Measurements from ENCODE around the gene MARCHF10.
"Not testable (repeated sequence)": the region's sequence is repeated elsewhere in the genome, so short reads cannot be mapped to it uniquely, and the experiment has no call there.

The MARCHF10 gene

DNA sequence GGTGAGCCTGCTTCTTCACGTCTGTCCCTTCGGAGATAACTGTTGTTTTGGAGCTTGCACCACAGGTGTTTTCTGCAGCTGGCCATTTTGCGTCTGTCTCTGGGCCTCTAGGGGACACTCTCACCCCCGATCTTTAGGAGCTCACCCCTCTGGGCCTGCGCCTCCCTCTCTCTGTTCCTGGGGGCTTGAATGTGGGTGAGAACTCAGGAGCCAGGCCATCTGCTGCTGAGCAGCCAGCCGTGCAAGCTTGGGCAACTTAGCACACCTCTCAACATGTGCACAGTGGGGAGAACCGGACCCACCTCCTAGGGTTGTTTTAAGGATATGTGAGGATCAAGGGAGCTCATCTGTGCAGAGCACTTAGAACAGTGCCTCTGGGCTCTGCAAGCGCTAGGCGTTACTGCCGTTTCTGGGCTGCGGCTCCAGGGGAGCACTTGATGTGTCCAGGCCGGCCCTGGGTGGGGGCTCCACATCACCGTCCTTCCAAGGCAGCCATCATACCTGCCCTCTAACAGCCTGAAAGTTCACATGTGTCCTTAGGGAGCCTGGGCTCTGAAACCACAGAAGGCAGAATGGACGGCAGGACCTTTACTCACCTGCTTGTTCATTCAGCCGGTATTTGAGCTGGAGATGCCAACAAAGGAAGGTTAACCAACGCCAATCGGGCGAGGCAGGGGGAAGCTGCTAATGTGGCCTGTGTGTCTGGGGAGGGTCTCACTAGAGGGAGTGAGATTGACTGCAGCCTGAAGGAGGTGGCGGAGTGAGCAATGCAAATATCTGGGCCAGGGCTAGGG lies 114.3 kb downstream of the MARCHF10 start:
- DNase-seq, result no peak

DNA sequence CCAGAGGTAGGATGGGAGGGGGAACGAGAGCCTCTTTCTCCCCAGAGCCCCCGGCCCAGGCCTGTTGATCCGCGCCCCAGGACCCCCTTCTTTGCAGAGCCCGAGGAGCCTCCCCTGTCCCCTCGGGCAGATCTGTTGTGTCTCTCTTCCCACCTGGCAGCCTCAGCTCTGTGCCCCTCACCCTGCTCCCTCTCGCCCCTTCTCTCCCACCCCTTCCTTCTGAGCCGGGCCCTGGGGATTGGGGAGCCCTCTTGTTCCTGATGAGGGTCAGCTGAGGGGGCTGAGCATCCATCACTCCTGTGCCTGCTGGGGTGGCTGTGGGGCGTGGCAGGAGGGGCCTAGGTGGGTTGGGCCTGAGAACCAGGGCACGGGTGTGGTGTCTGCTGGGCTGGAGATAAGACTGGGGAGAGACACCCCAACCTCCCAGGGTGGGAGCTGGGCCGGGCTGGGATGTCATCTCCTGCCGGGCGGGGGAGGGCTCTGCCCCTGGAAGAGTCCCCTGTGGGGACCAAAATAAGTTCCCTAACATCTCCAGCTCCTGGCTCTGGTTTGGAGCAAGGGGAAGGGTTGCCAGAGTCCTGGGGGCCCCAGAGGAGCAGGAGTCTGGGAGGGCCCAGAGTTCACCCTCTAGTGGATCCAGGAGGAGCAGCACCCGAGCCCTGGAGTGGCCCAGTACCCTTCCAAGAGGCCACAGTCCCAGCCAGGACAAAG lies 115.2 kb downstream of the MARCHF10 start:
- peak; percentile 37 for DNase-seq

DNA sequence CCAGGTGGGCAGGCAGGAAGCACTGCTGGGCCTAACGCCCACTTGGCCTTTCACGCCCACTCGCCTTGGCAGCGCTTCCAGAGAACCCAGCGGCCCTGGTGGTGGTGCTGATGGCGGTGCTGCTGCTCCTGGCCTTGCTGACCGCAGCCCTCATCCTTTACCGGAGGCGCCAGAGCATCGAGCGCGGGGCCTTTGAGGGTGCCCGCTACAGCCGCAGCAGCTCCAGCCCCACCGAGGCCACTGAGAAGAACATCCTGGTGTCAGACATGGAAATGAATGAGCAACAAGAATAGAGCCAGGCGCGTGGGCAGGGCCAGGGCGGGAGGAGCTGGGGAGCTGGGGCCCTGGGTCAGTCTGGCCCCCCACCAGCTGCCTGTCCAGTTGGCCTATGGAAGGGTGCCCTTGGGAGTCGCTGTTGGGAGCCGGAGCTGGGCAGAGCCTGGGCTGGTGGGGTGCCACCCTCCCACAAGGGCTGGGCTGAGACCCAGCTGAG lies 115.9 kb downstream of the MARCHF10 start:
- no peak for DNase-seq

DNA sequence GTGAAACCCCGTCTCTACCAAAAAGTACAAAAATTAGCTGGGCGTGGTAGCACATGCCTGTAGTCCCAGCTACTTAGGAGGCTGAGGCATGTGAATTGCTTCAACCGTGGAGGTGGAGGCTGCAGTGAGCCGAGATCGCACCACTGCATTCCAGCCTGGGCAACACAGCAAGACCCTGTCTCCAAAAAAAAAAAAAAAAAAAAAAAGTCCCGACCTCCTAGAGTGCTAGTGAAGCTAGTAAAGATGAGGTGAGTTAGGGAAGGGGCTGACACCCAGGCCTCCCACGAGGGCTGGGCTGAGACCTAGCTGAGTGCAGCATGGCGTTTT lies 116.6 kb downstream of the MARCHF10 start:
- DNase-seq, result not testable (repeated sequence)

GRCh38 chr17:62690168-62690897 lies 117.8 kb downstream of the MARCHF10 start:
- DNase-seq, result no peak

DNA sequence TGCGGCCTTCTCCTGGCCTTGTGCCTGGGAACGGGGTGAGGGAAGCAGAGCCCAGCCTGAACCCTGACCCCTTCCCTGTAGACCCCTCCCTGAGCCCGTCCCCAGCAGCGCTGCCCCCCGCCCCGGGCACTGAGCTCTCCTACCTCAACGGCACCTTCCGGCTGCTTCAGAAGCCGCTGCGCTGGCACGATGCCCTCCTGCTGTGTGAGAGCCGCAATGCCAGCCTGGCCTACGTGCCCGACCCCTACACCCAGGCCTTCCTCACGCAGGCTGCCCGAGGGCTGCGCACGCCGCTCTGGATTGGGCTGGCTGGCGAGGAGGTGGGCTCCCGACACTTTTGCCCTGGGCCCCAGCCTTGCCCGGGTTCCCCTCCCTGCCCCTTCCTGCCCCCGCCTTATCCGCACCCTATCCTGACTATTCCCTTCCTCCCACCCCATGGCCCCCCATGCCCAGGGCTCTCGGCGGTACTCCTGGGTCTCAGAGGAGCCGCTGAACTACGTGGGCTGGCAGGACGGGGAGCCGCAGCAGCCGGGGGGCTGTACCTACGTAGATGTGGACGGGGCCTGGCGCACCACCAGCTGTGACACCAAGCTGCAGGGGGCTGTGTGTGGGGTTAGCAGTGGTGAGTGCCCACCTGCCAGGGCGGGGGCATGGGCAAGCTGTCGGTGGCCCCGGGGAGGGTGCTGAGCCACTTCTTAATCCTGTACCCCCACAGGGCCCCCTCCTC lies 118.5 kb downstream of the MARCHF10 start:
- DNase-seq, result no peak

DNA sequence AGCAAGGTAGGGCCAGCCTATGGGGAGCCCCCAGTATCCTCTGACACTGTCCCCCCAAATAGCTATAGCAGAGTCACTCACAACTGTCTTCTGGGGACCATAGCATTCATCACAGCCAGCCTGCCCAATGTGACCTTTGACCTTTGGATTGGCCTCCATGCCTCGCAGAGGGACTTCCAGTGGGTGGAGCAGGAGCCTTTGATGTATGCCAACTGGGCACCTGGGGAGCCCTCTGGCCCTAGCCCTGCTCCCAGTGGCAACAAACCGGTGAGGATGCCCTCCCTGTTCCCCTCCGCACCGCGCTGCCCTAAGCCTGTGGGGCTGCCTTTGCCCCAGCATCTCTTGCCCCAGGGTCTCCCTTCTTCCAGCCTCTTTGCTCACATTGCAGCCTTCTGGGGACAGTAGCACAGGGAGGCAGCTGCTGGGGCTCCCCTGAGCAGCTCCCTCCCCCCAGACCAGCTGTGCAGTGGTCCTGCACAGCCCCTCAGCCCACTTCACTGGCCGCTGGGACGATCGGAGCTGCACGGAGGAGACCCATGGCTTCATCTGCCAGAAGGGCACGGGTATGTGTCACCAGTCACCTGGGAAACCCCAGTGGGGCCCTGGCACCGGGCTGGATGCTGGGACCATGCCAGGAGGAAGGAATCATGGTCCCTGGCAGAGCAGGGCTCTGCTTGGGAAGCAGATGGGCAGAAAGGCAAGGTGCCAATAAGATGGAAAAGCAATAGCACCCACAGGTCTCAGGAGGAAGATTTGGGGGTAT lies 119.5 kb downstream of the MARCHF10 start:
- no peak for DNase-seq

GRCh38 chr17:62687997-62688396 lies 120.1 kb downstream of the MARCHF10 start:
- DNase-seq, result no peak

DNA sequence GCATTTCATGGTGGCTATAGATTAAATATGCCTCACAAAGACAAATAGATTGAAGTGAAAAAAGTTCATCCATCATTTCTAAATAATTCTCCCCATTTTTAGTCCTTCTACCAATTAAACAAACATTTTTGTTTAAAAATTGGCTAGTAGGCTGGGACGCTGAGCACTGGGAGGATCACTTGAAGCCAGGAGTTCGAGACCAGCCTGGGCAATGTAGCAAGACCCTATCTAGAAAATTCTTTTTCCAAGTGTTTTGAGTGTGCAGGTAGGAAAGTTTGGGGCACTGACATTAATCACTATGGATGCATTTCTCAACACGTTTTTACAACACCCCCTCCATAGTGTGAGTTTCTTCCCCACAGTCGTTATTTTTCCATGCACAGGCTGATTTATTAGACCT lies 123.9 kb downstream of the MARCHF10 start:
- DNase-seq, result no peak

DNA sequence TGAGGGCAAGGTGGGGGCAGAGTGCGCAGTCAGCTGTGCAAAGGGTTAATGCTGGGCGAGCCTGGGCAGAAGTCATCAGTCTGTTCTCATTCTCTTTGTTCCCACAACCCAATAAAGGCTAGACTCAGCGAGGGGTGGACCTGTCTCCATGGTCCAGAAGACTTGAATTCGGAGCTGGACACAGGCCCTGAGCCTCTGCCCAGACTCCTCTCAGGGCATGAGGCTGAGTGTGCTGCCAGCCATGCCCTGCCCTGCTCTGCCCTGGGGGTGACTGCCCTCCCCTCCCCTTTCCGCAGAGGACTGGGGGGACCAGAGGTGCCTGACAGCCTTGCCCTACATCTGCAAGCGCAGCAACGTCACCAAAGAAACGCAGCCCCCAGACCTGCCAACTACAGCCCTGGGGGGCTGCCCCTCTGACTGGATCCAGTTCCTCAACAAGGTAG lies 126.2 kb downstream of the MARCHF10 start:
- DNase-seq, result no peak

- no peak for DNase-seq
These were observed 126.8 kb downstream of the MARCHF10 start for GRCh38 chr17:62681061-62681938.

DNA sequence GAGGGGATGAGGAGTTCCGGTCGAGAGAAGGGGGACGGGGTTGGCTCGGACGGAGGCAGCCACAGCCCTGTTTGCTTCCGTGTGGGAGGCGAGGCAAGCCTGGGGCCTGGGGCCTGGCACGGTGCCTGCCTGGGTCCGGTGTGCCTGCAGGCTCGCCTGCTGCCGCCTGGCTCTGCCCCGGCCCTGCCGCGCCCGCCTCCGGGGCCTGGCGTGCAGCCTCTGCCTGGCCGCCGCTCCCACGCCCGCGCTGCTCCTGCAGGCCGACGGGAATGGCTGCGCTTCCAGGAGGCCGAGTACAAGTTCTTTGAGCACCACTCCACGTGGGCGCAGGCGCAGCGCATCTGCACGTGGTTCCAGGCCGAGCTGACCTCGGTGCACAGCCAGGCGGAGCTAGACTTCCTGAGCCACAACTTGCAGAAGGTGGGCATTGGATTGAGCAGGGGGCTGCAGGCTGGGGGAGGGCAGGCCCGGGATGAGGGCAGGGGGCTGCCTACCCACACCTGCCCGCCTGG lies 127.5 kb downstream of the MARCHF10 start:
- no peak for DNase-seq

GRCh38 chr17:62679866-62680377 lies 128.2 kb downstream of the MARCHF10 start:
- no peak for DNase-seq

DNA sequence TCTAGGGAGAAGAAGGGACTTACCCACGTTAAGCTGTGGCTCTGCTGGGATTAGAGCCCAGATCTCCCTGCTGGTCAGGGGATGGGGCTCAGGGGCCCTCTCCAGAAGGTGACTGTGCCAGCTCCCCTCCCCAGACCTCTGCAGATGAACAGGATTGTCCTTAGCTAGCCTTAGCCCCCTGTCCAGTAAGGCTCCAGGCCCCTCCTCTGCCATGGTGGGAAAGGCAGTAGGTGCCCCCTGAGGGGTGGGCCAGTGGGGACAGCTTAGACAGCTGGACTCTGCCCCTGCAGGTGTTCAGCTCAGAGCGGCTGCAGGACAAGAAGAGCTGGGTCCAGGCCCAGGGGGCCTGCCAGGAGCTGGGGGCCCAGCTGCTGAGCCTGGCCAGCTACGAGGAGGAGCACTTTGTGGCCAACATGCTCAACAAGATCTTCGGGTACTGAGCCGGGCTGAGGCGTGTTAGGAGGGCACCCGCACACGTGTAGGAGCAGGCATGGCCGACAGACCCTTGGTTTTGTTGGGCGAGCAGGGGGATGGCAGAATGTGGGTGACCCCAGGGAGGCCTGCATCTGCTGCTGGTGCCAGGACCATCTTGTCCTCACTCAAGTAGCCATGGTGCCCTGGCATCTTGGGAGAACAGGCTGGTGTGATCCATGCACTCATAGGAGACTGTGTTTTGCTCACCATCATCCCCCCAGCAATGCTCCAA lies 129.7 kb downstream of the MARCHF10 start:
- no peak for DNase-seq

DNA sequence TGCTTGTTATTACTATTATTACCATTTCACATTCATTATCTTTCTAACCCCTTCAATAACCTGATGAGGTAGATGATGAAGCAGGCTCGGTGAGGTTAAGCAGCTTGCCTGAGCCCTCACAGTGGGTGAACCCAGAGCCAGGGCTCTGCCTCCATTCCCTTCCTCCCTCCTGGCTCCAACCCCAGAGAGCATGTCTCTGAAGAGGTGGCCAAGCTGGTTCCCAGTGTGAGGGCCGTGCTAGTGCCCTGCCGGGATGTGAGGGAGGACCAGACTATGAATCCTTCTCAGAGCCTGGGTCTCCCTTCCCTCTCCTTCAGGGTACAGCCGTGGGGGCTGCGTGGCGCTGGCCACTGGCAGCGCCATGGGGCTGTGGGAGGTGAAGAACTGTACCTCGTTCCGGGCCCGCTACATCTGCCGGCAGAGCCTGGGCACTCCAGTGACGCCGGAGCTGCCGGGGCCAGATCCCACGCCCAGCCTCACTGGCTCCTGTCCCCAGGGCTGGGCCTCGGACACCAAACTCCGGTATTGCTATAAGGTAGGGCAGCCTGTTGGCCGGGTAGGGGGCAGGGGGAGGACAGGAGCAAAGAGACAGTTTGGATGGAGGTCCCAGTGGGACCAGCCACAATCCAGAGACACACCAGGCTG lies 131.0 kb downstream of the MARCHF10 start:
- DNase-seq, result no peak

- no peak for DNase-seq
These were observed 131.7 kb downstream of the MARCHF10 start for GRCh38 chr17:62676231-62676943.

DNA sequence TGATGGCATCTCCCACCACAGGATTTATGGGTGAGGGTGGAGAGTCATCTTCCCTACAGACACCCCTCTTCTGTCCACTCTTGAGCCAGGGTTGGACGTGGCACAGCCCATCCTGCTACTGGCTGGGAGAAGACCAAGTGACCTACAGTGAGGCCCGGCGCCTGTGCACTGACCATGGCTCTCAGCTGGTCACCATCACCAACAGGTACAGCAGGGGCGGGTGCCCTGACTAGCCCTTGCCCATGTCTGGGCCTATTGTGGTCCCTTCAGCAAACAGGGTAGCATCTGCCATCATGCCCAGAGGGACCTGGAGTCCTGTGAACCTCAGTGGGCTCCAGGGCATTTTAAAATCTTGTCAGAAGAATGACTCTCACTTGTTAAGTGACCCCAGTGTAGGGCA lies 132.4 kb downstream of the MARCHF10 start:
- DNase-seq, result no peak

GRCh38 chr17:62675260-62675659 lies 132.9 kb downstream of the MARCHF10 start:
- DNase-seq, result no peak

GRCh38 chr17:62674841-62675240 lies 133.3 kb downstream of the MARCHF10 start:
- no peak for DNase-seq
